Effector CD4-positive, alpha-beta T cell (primary cell): ENCODE results near the gene CTSA.
"Not testable (repeated sequence)": the region's sequence is repeated elsewhere in the genome, so short reads cannot be mapped to it uniquely, and the experiment has no call there.

Experiments
- DNase-seq: peaks from one replicate; pipeline ENCODE4 v3.0.0-alpha.2; 2020

The CTSA gene

DNA sequence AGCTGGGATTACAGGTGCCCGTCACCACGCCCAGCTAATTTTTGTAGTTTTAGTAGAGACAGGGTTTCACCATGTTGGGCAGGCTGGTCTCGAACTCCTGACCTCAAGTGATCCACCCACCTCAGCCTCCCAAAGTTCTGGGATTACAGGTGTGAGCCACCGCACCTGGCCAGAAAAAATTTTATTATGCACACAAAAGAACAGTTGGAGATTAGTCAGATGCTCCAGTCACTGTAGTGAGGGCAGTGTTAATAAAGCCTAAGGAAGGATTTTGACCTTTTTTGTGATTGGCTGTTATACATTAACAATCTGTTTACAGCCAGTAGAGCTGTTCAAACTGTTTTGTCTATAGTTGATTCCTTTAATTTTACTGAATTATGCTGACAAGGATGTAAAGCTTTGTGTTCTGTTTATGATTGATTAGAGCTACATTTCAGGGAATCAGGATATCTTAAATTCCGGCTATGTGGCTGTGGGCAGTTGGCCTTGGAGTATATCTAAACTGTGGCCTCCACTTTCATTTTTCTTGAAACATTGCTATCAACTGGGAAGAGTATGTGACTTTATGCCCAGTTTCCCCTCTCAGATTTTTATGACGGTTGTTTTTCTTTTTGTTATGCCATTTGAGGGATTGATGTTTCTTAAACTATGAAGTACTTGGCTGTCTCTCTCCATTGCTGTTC, 23.9 kb upstream of the CTSA start:
- no peak for DNase-seq

DNA sequence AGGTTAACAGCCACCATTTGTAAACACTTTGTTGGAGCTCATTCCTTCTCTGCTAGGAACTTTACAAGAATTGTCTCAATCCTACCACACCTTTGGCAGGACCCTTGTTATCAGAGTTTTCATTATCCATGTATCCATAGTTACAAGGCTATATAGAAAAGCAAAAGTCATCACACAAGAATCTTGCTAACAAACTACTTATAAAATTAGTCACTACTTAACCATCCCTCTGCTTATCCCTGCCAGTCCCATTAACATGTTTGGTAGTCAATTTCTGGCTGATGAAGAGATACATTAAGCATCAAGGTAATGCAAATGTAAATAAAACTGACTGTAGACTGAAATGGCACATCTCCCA, 23.3 kb upstream of the CTSA start:
- DNase-seq = no peak

- DNase-seq = no peak
Observed at GRCh38 chr20:45872626-45873025, 18.5 kb upstream of the CTSA start.

DNA sequence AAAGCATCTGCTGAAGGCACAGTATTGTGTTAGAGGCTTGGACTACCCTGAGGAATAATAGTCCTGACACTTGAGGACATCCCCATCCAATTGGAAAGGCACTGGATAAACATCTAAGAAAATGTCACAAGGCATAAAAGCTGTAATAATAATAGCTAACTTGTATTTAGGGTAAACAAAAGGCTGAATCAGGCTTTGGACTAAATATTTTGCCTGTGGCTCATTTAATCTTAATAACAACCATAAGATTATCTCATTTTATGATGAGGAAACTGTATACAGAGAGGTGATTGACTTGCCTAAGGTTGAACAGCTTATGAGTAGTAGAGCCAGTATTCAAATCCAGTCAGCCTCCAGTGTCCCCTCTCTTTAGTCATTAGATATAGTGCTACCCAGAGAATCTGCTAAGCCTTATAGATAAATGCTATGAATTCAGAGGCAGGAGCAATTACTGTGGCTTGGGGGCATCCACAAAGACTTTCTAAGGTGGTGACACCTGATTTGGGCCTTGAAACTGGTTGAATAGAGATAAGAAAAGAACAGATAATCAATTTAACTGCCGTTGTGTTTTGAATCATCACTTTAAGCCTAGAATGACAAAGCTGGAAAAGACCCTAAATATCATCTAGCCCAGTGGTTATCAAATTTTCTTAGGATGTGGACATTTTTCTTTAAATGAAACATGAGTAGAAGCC, 17.6 kb upstream of the CTSA start:
- no peak for DNase-seq

DNA sequence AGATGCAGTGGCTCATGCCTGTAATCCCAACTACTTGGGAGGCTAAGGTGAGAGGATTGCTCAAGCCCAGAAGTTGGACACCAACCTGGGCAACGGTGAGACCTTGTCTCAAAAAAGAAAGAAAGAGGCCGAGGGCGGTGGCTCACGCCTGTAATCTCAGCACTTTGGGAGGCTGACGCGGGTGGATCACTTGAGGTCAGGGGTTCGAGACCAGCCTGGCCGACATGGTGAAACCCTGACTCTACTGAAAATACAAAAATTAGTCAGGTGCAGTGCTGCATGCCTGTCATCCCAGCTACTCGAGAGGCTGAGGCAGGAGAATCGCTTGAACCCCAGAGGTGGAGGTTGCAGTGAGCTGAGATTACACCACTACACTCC, 17.0 kb upstream of the CTSA start:
- DNase-seq = not testable (repeated sequence)

- no peak for DNase-seq
Observed at GRCh38 chr20:45874576-45874975, 16.6 kb upstream of the CTSA start.

DNA sequence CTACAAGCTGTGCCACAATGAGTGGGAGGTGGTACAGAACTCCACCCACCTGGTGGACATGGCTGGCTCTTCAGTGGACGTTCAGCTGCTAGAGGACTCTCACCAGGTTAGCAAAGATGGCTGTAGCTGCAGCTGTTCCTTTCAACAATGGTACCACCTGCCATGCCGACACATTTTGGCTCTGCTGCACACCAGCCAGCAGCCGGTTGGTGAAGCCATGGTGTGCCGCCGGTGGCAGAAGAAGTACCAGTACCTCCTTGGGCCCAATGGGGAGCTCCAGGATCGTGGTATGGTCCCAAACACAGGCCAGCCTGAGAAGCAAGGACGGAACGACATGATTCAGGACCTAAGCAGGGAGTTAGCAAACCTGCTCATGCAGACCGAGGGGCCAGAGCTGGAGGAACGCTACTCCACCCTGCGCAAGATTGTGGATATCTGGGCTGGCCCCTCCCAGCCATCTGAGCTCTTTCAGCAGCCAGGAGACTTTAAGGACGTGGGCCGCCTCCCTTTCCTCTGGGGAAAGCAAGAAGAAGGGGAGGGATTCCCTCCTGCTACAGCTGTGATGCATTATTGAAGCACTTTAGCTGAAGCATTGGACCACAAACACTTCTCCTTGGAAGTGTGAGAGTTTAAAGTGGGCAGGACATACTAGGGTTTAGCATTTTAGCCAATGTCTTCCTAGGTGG, 12.9 kb upstream of the CTSA start:
- no peak for DNase-seq

DNA sequence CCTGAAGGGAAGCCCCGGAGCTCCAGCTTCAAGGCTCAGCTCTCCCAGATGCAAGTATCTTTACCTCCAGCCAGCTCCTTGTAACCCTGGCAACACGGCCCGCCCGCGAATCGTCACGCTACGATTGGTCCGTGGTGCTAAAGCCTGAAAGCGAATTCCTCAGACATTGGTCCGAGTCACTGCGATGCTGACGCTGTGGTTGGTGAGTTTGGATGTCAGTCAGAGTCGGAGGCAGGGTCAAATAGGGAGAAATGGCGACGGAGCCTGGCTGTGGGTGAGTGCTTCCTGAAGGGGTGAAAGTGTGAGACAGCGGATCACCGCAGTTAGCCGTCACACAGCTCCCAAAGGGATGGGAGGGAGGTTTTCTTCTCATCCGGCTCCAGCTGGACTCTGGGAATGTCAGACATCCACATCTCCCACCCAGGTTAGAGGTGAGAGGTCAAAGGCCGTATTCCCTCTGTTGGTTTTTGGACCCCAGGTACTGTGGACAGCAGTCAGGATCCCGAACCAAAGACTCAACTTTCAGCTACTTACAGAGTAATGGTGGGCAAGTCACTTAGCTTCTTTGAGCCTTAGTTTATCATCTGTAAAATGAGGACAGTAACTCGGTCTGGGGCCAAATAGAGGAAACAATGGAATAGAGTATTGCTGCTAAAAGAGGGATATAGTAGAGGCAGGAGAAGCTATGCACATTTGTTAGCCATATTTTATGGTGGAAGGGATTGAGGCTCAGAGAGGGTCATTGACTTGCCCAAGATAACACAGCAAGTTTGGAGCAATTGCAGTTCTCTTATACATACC, 9.9 kb upstream of the CTSA start, which contains the start of gene ZSWIM1:
Gene ZSWIM1, plus strand, starts transcription at position 240 of the 801 bp plus-strand sequence. CDS start 1,366 bp downstream, outside the sequence.
- DNase-seq = peak; percentile 99

GRCh38 chr20:45882469-45883099, 8.6 kb upstream of the CTSA start:
- DNase-seq = no peak

DNA sequence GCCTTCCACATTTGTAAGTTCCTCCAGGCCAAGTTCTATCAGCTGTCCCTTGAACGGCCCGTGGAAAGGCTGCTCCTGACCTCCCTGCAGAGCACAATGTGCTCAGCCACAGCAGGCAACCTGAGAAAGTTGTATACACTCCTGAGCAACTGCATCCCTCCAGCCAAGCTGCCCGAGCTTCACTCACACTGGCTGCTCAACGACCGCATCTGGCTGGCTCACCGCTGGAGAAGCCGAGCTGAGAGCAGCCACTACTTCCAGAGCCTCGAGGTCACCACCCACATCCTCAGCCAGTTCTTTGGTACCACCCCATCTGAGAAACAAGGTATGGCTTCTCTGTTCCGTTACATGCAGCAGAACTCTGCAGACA, 8.1 kb upstream of the CTSA start:
- no peak for DNase-seq

DNA sequence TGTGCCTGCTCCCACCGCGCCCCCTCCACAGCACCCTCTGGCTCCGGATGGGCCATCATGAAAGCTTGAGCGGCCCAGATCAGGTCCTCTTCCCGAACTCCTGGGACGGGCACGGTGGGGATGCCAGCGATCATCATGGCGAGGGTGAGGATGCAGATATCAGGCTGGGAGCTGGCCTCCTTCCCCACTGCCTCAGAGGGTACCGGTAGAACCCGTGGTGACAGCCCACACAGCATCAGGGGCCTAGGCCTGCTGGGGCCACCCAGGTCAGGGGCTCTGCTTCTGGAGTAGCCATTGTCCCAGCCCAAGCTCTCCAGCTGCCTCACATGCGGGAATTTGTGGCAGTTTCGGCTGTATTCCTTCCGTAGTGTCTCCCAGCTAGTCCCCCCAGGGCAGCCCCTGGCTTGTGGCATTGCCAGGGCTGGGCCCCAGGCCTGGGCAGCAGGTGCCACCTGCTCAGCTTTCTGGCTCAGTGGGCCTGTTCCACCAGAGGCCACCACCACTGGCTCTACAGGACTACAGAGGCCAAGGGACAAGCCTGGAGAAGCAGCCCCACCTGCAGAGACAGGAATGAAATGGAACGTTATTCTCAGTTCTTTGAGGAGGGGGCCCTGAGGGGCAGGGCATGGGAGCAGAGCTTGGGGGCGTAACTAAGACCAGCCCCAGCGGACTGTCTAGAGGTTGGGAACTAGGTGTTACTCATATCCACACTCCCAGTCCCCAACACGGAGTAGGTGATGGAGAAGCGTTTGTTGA, 4.4 kb upstream of the CTSA start:
- DNase-seq = no peak

- no peak for DNase-seq
Observed at GRCh38 chr20:45887346-45887715, 3.8 kb upstream of the CTSA start, which contains the start of gene SPATA25. Gene SPATA25 (minus strand): TSS chr20:45887622. CDS start chr20:45887590, 32 bp downstream.

- DNase-seq = no peak
Observed at GRCh38 chr20:45888681-45889080, 2.5 kb upstream of the CTSA start.

DNA sequence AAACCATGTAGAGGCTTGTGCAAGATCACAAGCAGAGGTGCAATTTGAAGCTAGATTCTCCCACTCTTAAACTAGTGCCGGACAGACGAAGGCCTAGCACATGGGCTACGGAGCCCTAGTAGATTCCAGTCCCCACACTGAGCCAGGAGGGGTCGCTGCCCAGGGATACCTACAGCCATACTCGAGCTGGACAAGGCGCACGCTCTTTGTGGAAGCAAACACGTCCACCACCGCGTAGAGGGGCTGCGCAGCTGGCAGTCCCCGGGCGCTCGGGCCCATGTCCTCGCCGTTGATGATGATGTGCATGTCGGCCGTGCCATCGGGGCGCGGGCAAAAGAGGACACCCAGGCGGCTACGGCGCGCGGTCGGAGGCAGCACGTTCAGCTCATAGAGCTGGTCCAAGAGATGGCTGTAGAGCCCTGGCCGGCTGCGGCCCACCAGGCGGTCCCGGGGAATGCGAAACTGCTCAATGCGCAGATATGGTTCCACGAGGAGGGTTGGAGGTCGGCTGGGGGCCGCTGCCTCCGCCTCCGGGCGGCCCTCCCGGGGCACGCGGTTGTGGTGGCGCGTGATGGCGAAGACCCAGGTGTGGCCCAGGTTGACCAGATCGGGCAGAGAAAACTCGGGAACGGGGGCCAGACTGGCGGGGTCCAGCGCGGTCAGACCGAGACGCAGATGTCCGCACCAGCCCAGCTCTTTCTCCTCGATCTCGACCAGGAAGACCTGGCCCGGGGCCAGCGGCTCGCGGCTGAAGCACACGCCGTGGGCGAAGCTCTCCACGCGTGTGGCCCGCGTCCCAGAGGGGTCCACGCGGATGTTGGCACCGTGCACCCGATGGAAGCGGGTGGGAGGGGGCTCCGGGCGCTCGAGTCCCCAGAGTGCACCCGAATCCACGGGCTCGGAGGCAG, 804 bp upstream of the CTSA start:
- DNase-seq = peak; percentile 27

GRCh38 chr20:45892049-45892825, 1.1 kb downstream of the CTSA start:
- DNase-seq = no peak

DNA sequence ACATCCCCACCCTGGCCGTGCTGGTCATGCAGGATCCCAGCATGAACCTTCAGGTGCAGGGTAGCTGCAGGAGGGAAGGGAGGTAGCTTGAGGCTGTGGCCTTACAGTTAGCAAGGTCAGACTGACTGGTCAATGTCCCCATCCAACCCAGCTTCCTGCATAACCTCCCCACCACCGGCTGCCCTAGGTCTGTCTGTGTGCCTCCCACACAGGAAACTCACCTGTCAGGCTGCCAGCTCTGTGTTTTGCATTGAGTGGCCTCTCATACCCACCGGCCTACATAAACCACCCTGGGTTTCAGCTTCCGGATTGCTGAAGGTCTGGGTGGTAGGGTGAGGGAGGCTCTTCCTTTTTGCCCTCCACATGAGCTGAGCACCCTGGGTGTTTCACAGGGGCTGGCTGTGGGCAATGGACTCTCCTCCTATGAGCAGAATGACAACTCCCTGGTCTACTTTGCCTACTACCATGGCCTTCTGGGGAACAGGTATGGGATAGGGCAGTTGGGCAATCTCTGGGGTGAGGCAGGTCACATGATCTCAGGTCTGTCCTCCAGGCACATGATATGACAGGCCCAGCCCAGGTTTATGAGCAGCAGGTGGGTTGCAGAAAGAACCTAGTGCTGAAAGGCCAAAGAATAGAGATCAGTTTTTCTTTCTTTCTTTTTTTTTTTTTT, 1.8 kb downstream of the CTSA start:
- DNase-seq = no peak

DNA sequence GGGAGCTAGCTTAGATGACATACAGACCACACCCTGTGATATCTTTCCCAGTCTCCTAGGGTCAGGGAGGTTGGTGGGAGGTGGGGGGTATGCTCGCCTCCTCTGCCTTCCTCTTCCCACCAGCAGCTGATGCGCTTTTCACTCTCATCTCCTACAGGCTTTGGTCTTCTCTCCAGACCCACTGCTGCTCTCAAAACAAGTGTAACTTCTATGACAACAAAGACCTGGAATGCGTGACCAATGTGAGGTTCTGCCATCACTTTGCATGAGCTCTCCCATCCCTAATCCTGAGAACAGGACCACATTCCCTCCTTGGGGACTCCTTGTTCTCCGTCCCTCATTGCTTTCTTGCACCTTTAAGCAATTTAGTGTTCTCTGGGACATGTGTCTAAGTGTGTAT, 2.7 kb downstream of the CTSA start:
- DNase-seq = no peak

DNA sequence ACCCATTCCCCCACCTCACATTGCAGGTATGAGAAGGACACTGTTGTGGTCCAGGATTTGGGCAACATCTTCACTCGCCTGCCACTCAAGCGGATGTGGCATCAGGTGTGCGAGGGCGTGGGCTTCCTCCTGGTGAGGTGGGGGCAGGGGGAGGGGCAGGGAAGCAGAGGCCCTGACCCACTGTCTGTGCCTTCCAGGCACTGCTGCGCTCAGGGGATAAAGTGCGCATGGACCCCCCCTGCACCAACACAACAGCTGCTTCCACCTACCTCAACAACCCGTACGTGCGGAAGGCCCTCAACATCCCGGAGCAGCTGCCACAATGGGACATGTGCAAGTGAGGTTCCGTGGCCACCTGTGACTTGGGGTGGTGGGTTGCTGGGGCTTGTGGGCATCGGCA, 3.7 kb downstream of the CTSA start:
- DNase-seq = no peak

GRCh38 chr20:45896641-45897161, 5.6 kb downstream of the CTSA start:
- no peak for DNase-seq
